GM12878 (cell line): ENCODE results near the gene CCSER1. TPM values are rescaled to one million over a fixed set of nuclear protein-coding genes. Genes with fewer than 3 reads are reported as not detected.

ENCODE experiments used
- ATAC-seq: fragments of 200-7000 bp; cut with Tn5 transposase; 3 replicates; pipeline ENCODE4 v1.9.1; 2020; ENCODE audit warnings: mild to moderate bottlenecking, moderate library complexity
- BruUV-seq: library from RNA; stranded (reverse); fragments of 400-500 nt; replicated peaks from 2 replicates; lab custom pipeline; 2021; lab: Mats Ljungman, UMichigan
- CTCF ChIA-PET: fragments of 300-600 bp; sonication (Branson Sonifier 250); formaldehyde crosslinking; extraction: SDS; loops from one replicate; lab custom pipeline; 2021; ENCODE audit warnings: inconsistent platforms; lab: Yijun Ruan, JAX
- POLR2A ChIA-PET: fragments of 350-600 bp; formaldehyde crosslinking; extraction: SDS; loops from one replicate; lab custom pipeline; 2021; ENCODE audit warnings: inconsistent platforms; lab: Charles Lee
- RAD21 ChIA-PET: fragments of 300-600 bp; sonication (Branson Sonifier 250); formaldehyde crosslinking; loops from one replicate; lab custom pipeline; 2023; ENCODE audit warnings: antibody characterized with exemption; ENCODE audit not compliant: unreplicated experiment; lab: Charles Lee
- SMC1A ChIA-PET: fragments of 300-600 bp; sonication (Branson Sonifier 250); formaldehyde crosslinking; loops from one replicate; lab custom pipeline; 2023; ENCODE audit not compliant: unreplicated experiment, uncharacterized antibody; lab: Charles Lee
- DNase-seq: peaks from one replicate; pipeline ENCODE4 v3.0.0-alpha.2; 2011; ENCODE audit warnings: low read depth, low spot score
- FAIRE-seq: peaks from 3 replicates; lab custom pipeline; 2011; peaks lifted over from hg19 to GRCh38; lab: Jason Lieb, UNC
- H2AFZ ChIP-seq: 2 replicates; pipeline ENCODE4 v1.6.0; 2011; ENCODE audit warnings: low read depth, low read length, control low read depth; ENCODE audit not compliant: control insufficient read depth
- H3K27ac ChIP-seq: 2 replicates; pipeline ENCODE4 v1.5.1; 2011; ENCODE audit warnings: control low read depth; ENCODE audit not compliant: control insufficient read depth, insufficient read depth
- H3K27me3 ChIP-seq, 2 experiments: replicated peaks in 1 of 2; 2 replicates each; pipeline versions ENCODE4 v1.6.0 to v1.6.1; 2011; ENCODE audit warnings: low read length in 1 of 2; ENCODE audit not compliant: control insufficient read depth in 2 of 2, insufficient read depth in 2 of 2
- H3K36me3 ChIP-seq, 2 experiments: 2 replicates each; pipeline ENCODE4 v1.5.1; 2011; ENCODE audit warnings: low read length in 1 of 2; ENCODE audit not compliant: control insufficient read depth in 2 of 2, insufficient read depth in 2 of 2
- H3K4me1 ChIP-seq: 2 replicates; pipeline ENCODE4 v1.6.1; 2011; ENCODE audit warnings: mild to moderate bottlenecking, low read length, moderate library complexity, mixed read lengths; ENCODE audit not compliant: control insufficient read depth, insufficient read depth
- H3K4me2 ChIP-seq: 2 replicates; pipeline ENCODE4 v1.6.0; 2011; ENCODE audit warnings: control low read depth; ENCODE audit not compliant: control insufficient read depth, insufficient read depth
- H3K4me3 ChIP-seq: fragments of 200-600 bp; sonication (generic); 2 replicates; pipeline ENCODE4 v1.5.1; 2016
- H3K79me2 ChIP-seq: 2 replicates; pipeline ENCODE4 v1.6.0; 2011; ENCODE audit warnings: low read length; ENCODE audit not compliant: control insufficient read depth, insufficient read depth
- H3K9ac ChIP-seq: 2 replicates; pipeline ENCODE4 v1.8.0; 2011; ENCODE audit warnings: low read length, control low read depth, mixed read lengths; ENCODE audit not compliant: control insufficient read depth, insufficient read depth
- H3K9me3 ChIP-seq: replicated peaks from 3 replicates; pipeline ENCODE4 v1.5.1; 2011; ENCODE audit warnings: mild to moderate bottlenecking, low read length; ENCODE audit not compliant: control insufficient read depth, insufficient read depth
- H4K20me1 ChIP-seq: 2 replicates; pipeline ENCODE4 v1.6.0; 2011; ENCODE audit not compliant: control insufficient read depth, insufficient read depth
- ASH2L ChIP-seq: fragments of 300-600, 200-600 bp; sonication (generic); IDR thresholded peaks from 2 replicates; pipeline ENCODE4 v1.6.1; 2017; ENCODE audit warnings: low read depth, mild to moderate bottlenecking, borderline replicate concordance
- BHLHE40 ChIP-seq, 2 experiments: fragments of 450-650 bp in 1 of 2; IDR thresholded peaks; 2 replicates each; pipeline ENCODE4 v1.6.1; 2011 to 2017; ENCODE audit warnings: low read depth in 2 of 2, borderline replicate concordance in 1 of 2, improper control_type of control experiment in 1 of 2, low read length in 1 of 2, mild to moderate bottlenecking in 1 of 2
- CUX1 ChIP-seq: IDR thresholded peaks from 2 replicates; pipeline ENCODE4 v1.6.1; 2012; ENCODE audit warnings: improper control_type of control experiment, low read depth, low read length; ENCODE audit not compliant: insufficient replicate concordance
- E2F8 ChIP-seq: fragments of 450-650 bp; IDR thresholded peaks from 2 replicates; pipeline ENCODE4 v1.6.1; 2018; ENCODE audit warnings: mild to moderate bottlenecking, low read depth, moderate library complexity; ENCODE audit not compliant: partially characterized antibody
- HDAC2 ChIP-seq: fragments of 200-600 bp; sonication (generic); IDR thresholded peaks from 2 replicates; pipeline ENCODE4 v1.6.1; 2017
- HSF1 ChIP-seq: fragments of 150-350 bp; IDR thresholded peaks from 2 replicates; pipeline ENCODE4 v1.6.1; 2014; ENCODE audit warnings: mild to moderate bottlenecking, low read depth, low read length
- MLLT1 ChIP-seq: fragments of 450-650 bp; IDR thresholded peaks from 2 replicates; pipeline ENCODE4 v1.6.1; 2016; ENCODE audit warnings: mild to moderate bottlenecking
- POLR2A ChIP-seq: IDR thresholded peaks from 2 replicates; pipeline ENCODE4 v1.6.1; 2011; ENCODE audit warnings: low read depth, mild to moderate bottlenecking, low read length
- RBBP5 ChIP-seq: fragments of 200-600 bp; sonication (generic); conservative IDR thresholded peaks from 2 replicates; pipeline ENCODE4 v1.6.1; 2016
- SIN3A ChIP-seq: IDR thresholded peaks from 2 replicates; pipeline ENCODE4 v1.6.1; 2012; ENCODE audit warnings: low read depth, low read length, improper control_type of control experiment
- WGBS: methylation state at CpG from one replicate; pipeline ENCODE4 v1.1.6; 2016; ENCODE audit warnings: low lambda C conversion rate; ENCODE audit not compliant: insufficient replicate concordance, insufficient coverage; ENCODE audit errors: missing lambda C conversion rate; 5-methylcytosine and 5-hydroxymethylcytosine counted together
- in situ Hi-C: fragments of 300-500 bp; cut with MboI; formaldehyde crosslinking; loops from 9 replicates; pipeline ENCODE4 v1.14.3; 2018; ENCODE audit warnings: mixed read lengths
- intact Hi-C: fragments of 100-400 bp; cut with micrococcal nuclease; formaldehyde crosslinking; loops from one replicate; pipeline ENCODE4 v1.14.2; 2022; ENCODE audit not compliant: unreplicated experiment
- polyA plus RNA-seq, 11 experiments: library from polyadenylated mRNA; depleted of rRNA in 4 of 11; unstranded in 6 of 11; stranded (reverse) in 5 of 11; fragments of >200 nt; fragmentation: Nextera tagmentation in 4 of 11; fragmentation: Illumina TruSeq in 1 of 11; extraction: Ambion mirVana in 4 of 11; extraction: Trizol in 1 of 11; gene quantifications; 1 replicate in 1 of 11; 2 replicates in 10 of 11; pipeline versions ENCODE4 v1.2.1 to v1.2.3, GENCODE V29; 2011 to 2016; ENCODE audit warnings: inconsistent platforms in 2 of 11, missing spikeins in 2 of 11, low read depth in 1 of 11
- total RNA-seq, 4 experiments: library from RNA; depleted of rRNA in 3 of 4; stranded (reverse); fragments of >200 nt in 3 of 4; fragmentation: Illumina TruSeq in 1 of 4; extraction: Trizol in 1 of 4; gene quantifications; 2 replicates each; pipeline versions ENCODE4 v1.2.1 to v1.2.3, GENCODE V29; 2013 to 2021

CCSER1 gene
- total and polyA plus RNA-seq, 10 of the 15 experiments (the other 5 are each of a cell fraction or from before 2014, with no cell fraction given), result 0.22 to 2.7 (median 1.0) TPM

GRCh38 chr4:90995996-90996395 lies 868.8 kb downstream of the CCSER1 start:
- POLR2A ChIA-PET, result no interaction called here
- no peaks in the 10 kb centered on the region for H3K4me1 ChIP-seq
- H3K9ac ChIP-seq, result no peak overlapping the region
- ATAC-seq, result no peak
- H4K20me1 ChIP-seq, result no peaks in the 10 kb centered on the region
- no peak for TF ChIP-seq RBBP5
- TF ChIP-seq MLLT1, result no peak
- TF ChIP-seq ASH2L, result no peak
- TF ChIP-seq BHLHE40 (IDR thresholded peaks at IDR 0.05; ENCODE audit: borderline replicate concordance in 1 of 2, low read depth in 2 of 2, low read length in 1 of 2), result no peak
- TF ChIP-seq CUX1, result no peak
- TF ChIP-seq E2F8, result no peak
- no peak for TF ChIP-seq HSF1
- TF ChIP-seq HDAC2, result no peak
- no peak for TF ChIP-seq SIN3A
- no peak for TF ChIP-seq POLR2A
- no peak for DNase-seq
- RAD21 ChIA-PET, result no interaction called here
- H3K9me3 ChIP-seq, result no peaks in the 10 kb centered on the region
- no peak overlapping the region for H3K4me3 ChIP-seq
- in situ Hi-C loops, result no loop called here
- no peak for FAIRE-seq
- SMC1A ChIA-PET, result no interaction called here
- H3K36me3 ChIP-seq, result no peaks in the 10 kb centered on the region
- no peaks in the 10 kb centered on the region for H3K27me3 ChIP-seq
- no TSS peak for BruUV-seq
- no peak overlapping the region for H3K27ac ChIP-seq
- WGBS, result 24% methylated on average over 1 of the region's 1 CpG
- H3K4me2 ChIP-seq, result no peak overlapping the region
- intact Hi-C loops, result no loop called here
- no peak overlapping the region for H2AFZ ChIP-seq
- no peaks in the 10 kb centered on the region for H3K79me2 ChIP-seq
- CTCF ChIA-PET, result no interaction called here
